Trophoblast cell (in vitro differentiated cells and primary cell): ENCODE results near the gene RHBDD2.
"Not testable (repeated sequence)": the region's sequence is repeated elsewhere in the genome, so short reads cannot be mapped to it uniquely, and the experiment has no call there.

Source experiments
- DNase-seq, 2 donors: peaks; one replicate each; pipeline ENCODE4 v3.0.0-alpha.2; 2016
- H2AFZ ChIP-seq: 2 replicates; pipeline ENCODE4 v1.6.1; 2013; ENCODE audit warnings: low read length, moderate library complexity, mild to moderate bottlenecking; ENCODE audit not compliant: insufficient read depth, poor library complexity
- H2AK5ac ChIP-seq: 2 replicates; pipeline ENCODE4 v1.6.1; 2013; ENCODE audit warnings: mild to moderate bottlenecking, low read length
- H2BK120ac ChIP-seq: 2 replicates; pipeline ENCODE4 v1.6.1; 2013; ENCODE audit warnings: low read length, mild to moderate bottlenecking, moderate library complexity; ENCODE audit not compliant: insufficient read depth, poor library complexity
- H2BK12ac ChIP-seq: 2 replicates; pipeline ENCODE4 v1.6.1; 2013; ENCODE audit warnings: mild to moderate bottlenecking, low read length, moderate library complexity
- H2BK5ac ChIP-seq: 2 replicates; pipeline ENCODE4 v1.6.1; 2013; ENCODE audit warnings: low read length, low read depth, moderate library complexity, mild to moderate bottlenecking; ENCODE audit not compliant: poor library complexity
- H3K14ac ChIP-seq: 2 replicates; pipeline ENCODE4 v1.6.1; 2013; ENCODE audit warnings: mild to moderate bottlenecking, low read length
- H3K18ac ChIP-seq: 2 replicates; pipeline ENCODE4 v1.6.1; 2013; ENCODE audit warnings: mild to moderate bottlenecking, low read length
- H3K23ac ChIP-seq: 2 replicates; pipeline ENCODE4 v1.6.1; 2013; ENCODE audit warnings: low read length
- H3K27ac ChIP-seq: 2 replicates; pipeline ENCODE4 v1.5.1; 2013; ENCODE audit warnings: low read depth, mild to moderate bottlenecking, inconsistent platforms, low read length, moderate library complexity
- H3K27me3 ChIP-seq: 2 replicates; pipeline ENCODE4 v1.6.1; 2013; ENCODE audit warnings: inconsistent platforms, mild to moderate bottlenecking, low read length, moderate library complexity; ENCODE audit not compliant: insufficient read depth
- H3K36me3 ChIP-seq, 2 experiments: 1 replicate in 1 of 2; 2 replicates in 1 of 2; pipeline ENCODE4 v1.6.1; 2013; ENCODE audit warnings: low read length in 2 of 2, mild to moderate bottlenecking in 2 of 2, moderate library complexity in 1 of 2; ENCODE audit not compliant: insufficient read depth in 2 of 2, control insufficient read depth in 1 of 2
- H3K4ac ChIP-seq: 2 replicates; pipeline ENCODE4 v1.6.1; 2013; ENCODE audit warnings: low read depth, mild to moderate bottlenecking, low read length, moderate library complexity
- H3K4me1 ChIP-seq, 2 experiments: 1 replicate in 1 of 2; 2 replicates in 1 of 2; pipeline ENCODE4 v1.6.1; 2013; ENCODE audit warnings: low read length in 2 of 2, mild to moderate bottlenecking in 2 of 2, moderate library complexity in 1 of 2; ENCODE audit not compliant: insufficient read depth in 2 of 2, control insufficient read depth in 1 of 2
- H3K4me2 ChIP-seq: 2 replicates; pipeline ENCODE4 v1.6.1; 2013; ENCODE audit warnings: inconsistent platforms, mild to moderate bottlenecking, low read length, moderate library complexity
- H3K4me3 ChIP-seq: 2 replicates; pipeline ENCODE4 v1.5.1; 2013; ENCODE audit warnings: mild to moderate bottlenecking, low read depth, low read length, inconsistent platforms
- H3K79me1 ChIP-seq: one replicate; pipeline ENCODE4 v1.6.1; 2013; ENCODE audit warnings: low read length
- H3K79me2 ChIP-seq: 2 replicates; pipeline ENCODE4 v1.6.1; 2013; ENCODE audit warnings: low read length, mild to moderate bottlenecking; ENCODE audit not compliant: control insufficient read depth, insufficient read depth, poor library complexity
- H3K9ac ChIP-seq: 2 replicates; pipeline ENCODE4 v1.6.1; 2013; ENCODE audit warnings: mild to moderate bottlenecking, low read length
- H3K9me3 ChIP-seq: 2 replicates; pipeline ENCODE4 v1.6.1; 2013; ENCODE audit warnings: low read depth, mild to moderate bottlenecking, control low read depth, inconsistent platforms, low read length; ENCODE audit not compliant: insufficient read depth
- H4K12ac ChIP-seq: 2 replicates; pipeline ENCODE4 v1.6.1; 2013; ENCODE audit warnings: low read depth, mild to moderate bottlenecking, low read length, moderate library complexity
- H4K8ac ChIP-seq: 2 replicates; pipeline ENCODE4 v1.6.1; 2013; ENCODE audit warnings: low read depth, mild to moderate bottlenecking, low read length, moderate library complexity
- H4K91ac ChIP-seq: one replicate; pipeline ENCODE4 v1.6.1; 2013; ENCODE audit warnings: low read depth, mild to moderate bottlenecking, low read length, moderate library complexity
- WGBS: extraction: QIAGEN DNeasy Blood & Tissue Kit; methylation state at CpG from one replicate; pipeline ENCODE4 v1.1.7; 2013; ENCODE audit warnings: missing lambda C conversion rate; ENCODE audit not compliant: insufficient read length, insufficient coverage; ENCODE audit errors: extremely low coverage; 5-methylcytosine and 5-hydroxymethylcytosine counted together

RHBDD2 gene

GRCh38 chr7:75835688-75836285 is 43.0 kb upstream of the RHBDD2 start:
- H3K27me3 ChIP-seq = no peaks in the 10 kb centered on the region
- no peak overlapping the region for H2AK5ac ChIP-seq
- H2BK120ac ChIP-seq = no peak overlapping the region
- H2AFZ ChIP-seq = no peak overlapping the region
- no peak overlapping the region for H2BK5ac ChIP-seq
- no peak overlapping the region for H4K8ac ChIP-seq
- DNase-seq = no peak
- H3K4me2 ChIP-seq = peak overlapping the region; percentile 8
- H3K14ac ChIP-seq = no peak overlapping the region
- H3K18ac ChIP-seq = no peak overlapping the region
- H4K12ac ChIP-seq = no peak overlapping the region
- no peak overlapping the region for H3K27ac ChIP-seq
- no peaks in the 10 kb centered on the region for H3K36me3 ChIP-seq
- no peaks in the 10 kb centered on the region for H3K79me1 ChIP-seq
- WGBS = no CpG with 5 or more reads among the region's 29 CpGs
- H3K9ac ChIP-seq = no peak overlapping the region
- no peak overlapping the region for H3K23ac ChIP-seq
- no peak overlapping the region for H4K91ac ChIP-seq
- no peaks in the 10 kb centered on the region for H3K79me2 ChIP-seq
- no peak overlapping the region for H2BK12ac ChIP-seq
- H3K4ac ChIP-seq = no peak overlapping the region
- no peaks in the 10 kb centered on the region for H3K9me3 ChIP-seq
- H3K4me3 ChIP-seq = no peak overlapping the region
- peaks cover 3 to 4% of the 10 kb centered on the region in 2 experiments for H3K4me1 ChIP-seq

GRCh38 chr7:75836798-75837197 is 42.0 kb upstream of the RHBDD2 start:
- H2AK5ac ChIP-seq = no peak overlapping the region
- H2BK5ac ChIP-seq = no peak overlapping the region
- H4K8ac ChIP-seq = no peak overlapping the region
- H4K91ac ChIP-seq = no peak overlapping the region
- no peaks in the 10 kb centered on the region for H3K27me3 ChIP-seq
- H3K14ac ChIP-seq = no peak overlapping the region
- H3K23ac ChIP-seq = no peak overlapping the region
- H3K4me1 ChIP-seq = peaks cover 3 to 4% of the 10 kb centered on the region in 2 experiments
- H3K27ac ChIP-seq = no peak overlapping the region
- WGBS = no CpG with 5 or more reads among the region's 7 CpGs
- no peak overlapping the region for H3K4me2 ChIP-seq
- no peak overlapping the region for H3K4ac ChIP-seq
- H2BK120ac ChIP-seq = no peak overlapping the region
- no peaks in the 10 kb centered on the region for H3K9me3 ChIP-seq
- H3K9ac ChIP-seq = no peak overlapping the region
- DNase-seq = no peak
- H3K79me1 ChIP-seq = no peaks in the 10 kb centered on the region
- no peak overlapping the region for H3K18ac ChIP-seq
- H2BK12ac ChIP-seq = no peak overlapping the region
- H4K12ac ChIP-seq = no peak overlapping the region
- H3K79me2 ChIP-seq = no peaks in the 10 kb centered on the region
- H3K36me3 ChIP-seq = no peaks in the 10 kb centered on the region
- no peak overlapping the region for H3K4me3 ChIP-seq
- H2AFZ ChIP-seq = no peak overlapping the region

GRCh38 chr7:75838281-75838930 is 40.4 kb upstream of the RHBDD2 start:
- not testable (repeated sequence) for H3K23ac ChIP-seq, H3K27me3 ChIP-seq, H3K9ac ChIP-seq, H2BK120ac ChIP-seq, H2BK12ac ChIP-seq, H3K14ac ChIP-seq, H3K4me1 ChIP-seq, H2AK5ac ChIP-seq, H4K12ac ChIP-seq, H4K8ac ChIP-seq, H3K27ac ChIP-seq, H2AFZ ChIP-seq, H2BK5ac ChIP-seq, H4K91ac ChIP-seq, H3K79me1 ChIP-seq, H3K9me3 ChIP-seq, H3K79me2 ChIP-seq, H3K18ac ChIP-seq, H3K4me2 ChIP-seq, DNase-seq, H3K4me3 ChIP-seq, H3K36me3 ChIP-seq, H3K4ac ChIP-seq
- WGBS = no CpG with 5 or more reads among the region's 14 CpGs

- no peak overlapping the region for H3K4me3 ChIP-seq
- H2AK5ac ChIP-seq = no peak overlapping the region
- no peak overlapping the region for H2AFZ ChIP-seq
- no peak overlapping the region for H4K91ac ChIP-seq
- H3K27ac ChIP-seq = no peak overlapping the region
- H3K79me1 ChIP-seq = no peaks in the 10 kb centered on the region
- no peak overlapping the region for H2BK12ac ChIP-seq
- no peak overlapping the region for H3K14ac ChIP-seq
- H3K79me2 ChIP-seq = no peaks in the 10 kb centered on the region
- H3K4me1 ChIP-seq = peaks cover 8% of the 10 kb centered on the region in 2 experiments
- no CpG with 5 or more reads among the region's 3 CpGs for WGBS
- H3K27me3 ChIP-seq = no peaks in the 10 kb centered on the region
- H2BK120ac ChIP-seq = no peak overlapping the region
- H3K9ac ChIP-seq = no peak overlapping the region
- H3K4ac ChIP-seq = no peak overlapping the region
- no peak for DNase-seq
- H3K23ac ChIP-seq = no peak overlapping the region
- H4K8ac ChIP-seq = no peak overlapping the region
- H3K9me3 ChIP-seq = no peaks in the 10 kb centered on the region
- no peak overlapping the region for H3K4me2 ChIP-seq
- no peak overlapping the region for H3K18ac ChIP-seq
- H2BK5ac ChIP-seq = no peak overlapping the region
- H4K12ac ChIP-seq = no peak overlapping the region
- H3K36me3 ChIP-seq = no peaks in the 10 kb centered on the region
These were observed 38.8 kb upstream of the RHBDD2 start for GRCh38 chr7:75840029-75840428.
